Coronary artery (tissue), 2 donors: ENCODE data around the gene PPP3R1.

Experiments
- DNase-seq: peaks from one replicate; pipeline ENCODE4 v3.0.0-alpha.2; 2017; ENCODE audit warnings: low spot score
- H3K27ac ChIP-seq, 2 donors: fragments of 200-600 bp; sonication (generic); one replicate each; pipeline ENCODE4 v1.5.1; 2016 to 2019
- H3K4me3 ChIP-seq: fragments of 200-600 bp; sonication (generic); 2 replicates; pipeline ENCODE4 v1.5.1; 2016; ENCODE audit warnings: mild to moderate bottlenecking, moderate library complexity
- CTCF ChIP-seq: fragments of 200-600 bp; sonication (generic); IDR thresholded peaks from one replicate; pipeline ENCODE4 v1.5.1; 2019; ENCODE audit warnings: antibody characterized with exemption

Gene PPP3R1

GRCh38 chr2:68251187-68251854, 1.0 kb downstream of the PPP3R1 start:
- peak; percentile 78 for DNase-seq
- H3K4me3 ChIP-seq: peak overlapping the region; percentile 78
- H3K27ac ChIP-seq: peak overlapping the region; percentile 96 to 99
- TF ChIP-seq CTCF: peak; percentile 55

- DNase-seq: no peak
- TF ChIP-seq CTCF: no peak
- Histone ChIP-seq H3K27ac (peak overlapping the region; percentile 96 to 99), H3K4me3 (peak overlapping the region; percentile 78)
These were observed 1.6 kb downstream of the PPP3R1 start for GRCh38 chr2:68250652-68251186.

- TF ChIP-seq CTCF: no peak
- no peak for DNase-seq
- Histone ChIP-seq H3K27ac (peak overlapping the region; percentile 96 to 99), H3K4me3 (peak overlapping the region; percentile 78)
These were observed 2.1 kb downstream of the PPP3R1 start for GRCh38 chr2:68250196-68250595.

GRCh38 chr2:68248806-68249205, 3.5 kb downstream of the PPP3R1 start:
- no peak overlapping the region for H3K27ac ChIP-seq
- TF ChIP-seq CTCF: no peak
- DNase-seq: no peak
- H3K4me3 ChIP-seq: no peak overlapping the region

GRCh38 chr2:68248361-68248760, 4.0 kb downstream of the PPP3R1 start:
- Histone ChIP-seq H3K4me3 (no peak overlapping the region), H3K27ac (no peak overlapping the region)
- no peak for DNase-seq
- no peak for TF ChIP-seq CTCF

- no peak overlapping the region for H3K4me3 ChIP-seq
- no peak overlapping the region for H3K27ac ChIP-seq
- TF ChIP-seq CTCF: no peak
- DNase-seq: no peak
These were observed 5.9 kb downstream of the PPP3R1 start for GRCh38 chr2:68246396-68246795.

- TF ChIP-seq CTCF: no peak
- no peak for DNase-seq
- H3K4me3 ChIP-seq: no peak overlapping the region
- no peak overlapping the region for H3K27ac ChIP-seq
These were observed 6.7 kb downstream of the PPP3R1 start for GRCh38 chr2:68245672-68246071.
